Ascending aorta (tissue), 2 donors: Measurements from ENCODE around the gene PSMD8. TPM values are rescaled to one million over a fixed set of nuclear protein-coding genes. Genes with fewer than 3 reads are reported as not detected.
"Not testable (repeated sequence)": the region's sequence is repeated elsewhere in the genome, so short reads cannot be mapped to it uniquely, and the experiment has no call there.

Experiments used
- DNase-seq, 2 donors: peaks; one replicate each; pipeline ENCODE4 v3.0.0-alpha.2; 2019; ENCODE audit warnings: low spot score in 2 of 2
- H3K27ac ChIP-seq, 2 donors: fragments of 200-600 bp; sonication (generic); one replicate each; pipeline ENCODE4 v1.5.1; 2016 to 2017; ENCODE audit warnings: mild to moderate bottlenecking in 1 of 2
- H3K27me3 ChIP-seq: fragments of 200-600 bp; sonication (generic); one replicate; pipeline ENCODE4 v1.5.1; 2017
- H3K36me3 ChIP-seq, 2 donors: fragments of 200-600 bp; sonication (generic); one replicate each; pipeline ENCODE4 v1.5.1; 2016
- H3K4me1 ChIP-seq, 2 donors: fragments of 200-600 bp; sonication (generic); one replicate each; pipeline ENCODE4 v1.5.1; 2016 to 2017; ENCODE audit warnings: mild to moderate bottlenecking in 1 of 2
- H3K4me3 ChIP-seq, 2 donors: fragments of 200-600 bp; sonication (generic); one replicate each; pipeline ENCODE4 v1.5.1; 2016 to 2017; ENCODE audit warnings: mild to moderate bottlenecking in 1 of 2
- H3K9me3 ChIP-seq, 2 donors: fragments of 200-600 bp; sonication (generic); one replicate each; pipeline ENCODE4 v1.5.1; 2016
- intact Hi-C: fragments of 100-400 bp; cut with DNase I; formaldehyde crosslinking; loops from one replicate; pipeline ENCODE4 v1.15.1; 2023
- total RNA-seq: library from RNA; depleted of rRNA; stranded (reverse); fragments of >200 nt; gene quantifications from one replicate; pipeline ENCODE4 v1.1.0, GENCODE V29; 2016
- TF ChIP-seq, protein P1 (sequence below), 3 experiments: fragments of 200-600 bp in 2 of 3; fragments of 450-650 bp in 1 of 3; sonication (generic) in 2 of 3; IDR thresholded peaks; one replicate each; pipeline ENCODE4 v1.5.1; 2016 to 2019; ENCODE audit warnings: antibody characterized with exemption in 3 of 3, mild to moderate bottlenecking in 1 of 3, moderate library complexity in 1 of 3

The PSMD8 gene
- total RNA-seq, 1 donor from 2014 or later, result 235 TPM

DNA sequence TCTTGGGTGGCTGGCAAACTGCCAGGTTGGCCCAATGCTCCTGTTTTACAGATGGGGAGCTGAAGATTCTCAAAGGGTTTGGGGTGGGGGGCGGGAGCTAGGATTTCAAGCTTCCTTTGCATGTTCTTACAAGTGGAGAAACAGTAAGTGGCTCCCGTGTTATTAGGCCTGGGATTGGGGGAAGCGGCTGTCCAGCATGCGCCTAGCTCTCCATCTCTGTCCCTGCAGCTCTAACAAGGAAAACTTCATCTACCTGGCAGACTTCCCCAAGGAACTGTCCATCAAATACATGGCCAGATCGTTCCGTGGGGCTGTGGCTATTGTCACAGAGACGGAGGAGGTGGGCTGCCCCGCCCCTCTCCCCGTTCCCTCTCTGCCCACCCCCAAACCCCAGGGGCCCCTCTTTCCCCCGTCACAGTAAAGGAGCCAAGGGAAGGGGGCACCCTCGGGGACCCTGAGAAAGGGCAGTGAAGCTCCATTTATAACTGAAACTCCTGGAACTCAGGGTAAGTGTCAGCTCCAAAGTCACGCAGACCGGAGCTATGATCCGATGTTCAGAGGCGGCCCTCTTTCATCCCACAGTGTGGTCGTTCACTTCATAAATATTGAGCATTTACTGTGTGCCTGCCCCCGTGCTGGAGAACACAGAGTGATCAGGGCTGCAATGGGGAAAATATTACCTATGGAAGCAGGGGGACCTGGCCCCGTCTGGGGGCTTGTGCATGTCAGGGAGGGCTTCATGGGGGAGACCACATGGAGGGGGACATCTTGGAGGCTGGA is 14.9 kb upstream of the PSMD8 start:
- Histone ChIP-seq H3K4me1 (peaks cover 0 to 12% of the 10 kb centered on the region in 2 donors), H3K27ac (no peak overlapping the region), H3K27me3 (no peaks in the 10 kb centered on the region), H3K36me3 (no peaks in the 10 kb centered on the region), H3K9me3 (no peaks in the 10 kb centered on the region), H3K4me3 (no peak overlapping the region)
- DNase-seq, result no peak
- TF ChIP-seq, protein P1, sequence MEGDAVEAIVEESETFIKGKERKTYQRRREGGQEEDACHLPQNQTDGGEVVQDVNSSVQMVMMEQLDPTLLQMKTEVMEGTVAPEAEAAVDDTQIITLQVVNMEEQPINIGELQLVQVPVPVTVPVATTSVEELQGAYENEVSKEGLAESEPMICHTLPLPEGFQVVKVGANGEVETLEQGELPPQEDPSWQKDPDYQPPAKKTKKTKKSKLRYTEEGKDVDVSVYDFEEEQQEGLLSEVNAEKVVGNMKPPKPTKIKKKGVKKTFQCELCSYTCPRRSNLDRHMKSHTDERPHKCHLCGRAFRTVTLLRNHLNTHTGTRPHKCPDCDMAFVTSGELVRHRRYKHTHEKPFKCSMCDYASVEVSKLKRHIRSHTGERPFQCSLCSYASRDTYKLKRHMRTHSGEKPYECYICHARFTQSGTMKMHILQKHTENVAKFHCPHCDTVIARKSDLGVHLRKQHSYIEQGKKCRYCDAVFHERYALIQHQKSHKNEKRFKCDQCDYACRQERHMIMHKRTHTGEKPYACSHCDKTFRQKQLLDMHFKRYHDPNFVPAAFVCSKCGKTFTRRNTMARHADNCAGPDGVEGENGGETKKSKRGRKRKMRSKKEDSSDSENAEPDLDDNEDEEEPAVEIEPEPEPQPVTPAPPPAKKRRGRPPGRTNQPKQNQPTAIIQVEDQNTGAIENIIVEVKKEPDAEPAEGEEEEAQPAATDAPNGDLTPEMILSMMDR (IDR thresholded peaks at IDR 0.05), result no peak
- intact Hi-C loops, result no loop called here

DNA sequence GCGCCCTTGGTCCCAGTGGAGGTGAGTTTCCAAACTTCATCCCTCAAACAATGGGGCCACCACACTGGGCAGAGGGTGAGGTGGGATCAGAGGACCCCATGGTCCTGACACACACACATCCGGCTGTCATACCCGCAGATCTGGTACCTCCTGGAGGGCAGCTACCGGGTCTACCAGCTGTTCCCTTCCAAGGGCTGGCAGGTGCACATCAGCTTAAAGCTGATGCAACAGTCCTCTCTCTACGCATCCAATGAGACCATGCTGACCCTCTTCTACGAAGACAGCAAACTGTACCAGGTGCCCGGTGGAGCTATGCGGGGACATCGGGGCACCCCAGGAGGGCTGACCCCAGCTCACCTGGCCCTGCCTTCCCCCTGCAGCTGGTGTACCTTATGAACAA is 14.0 kb upstream of the PSMD8 start:
- H3K9me3 ChIP-seq, result no peaks in the 10 kb centered on the region
- no peak for DNase-seq
- intact Hi-C loops, result no loop called here
- no peaks in the 10 kb centered on the region for H3K36me3 ChIP-seq
- peaks cover 0 to 12% of the 10 kb centered on the region in 2 donors for H3K4me1 ChIP-seq
- no peak overlapping the region for H3K27ac ChIP-seq
- no peaks in the 10 kb centered on the region for H3K27me3 ChIP-seq
- TF ChIP-seq, protein P1 (IDR thresholded peaks at IDR 0.05), result no peak
- no peak overlapping the region for H3K4me3 ChIP-seq

- peaks cover 0 to 12% of the 10 kb centered on the region in 2 donors for H3K4me1 ChIP-seq
These were observed 13.3 kb upstream of the PSMD8 start for GRCh38 chr19:38360839-38361631.

GRCh38 chr19:38361633-38362075 is 12.7 kb upstream of the PSMD8 start:
- Histone ChIP-seq H3K9me3 (no peaks in the 10 kb centered on the region), H3K36me3 (no peaks in the 10 kb centered on the region), H3K27me3 (no peaks in the 10 kb centered on the region), H3K4me1 (peaks cover 0 to 12% of the 10 kb centered on the region in 2 donors), H3K4me3 (peak overlapping the region; percentile 49 to 77), H3K27ac (no peak overlapping the region)
- TF ChIP-seq, protein P1 (IDR thresholded peaks at IDR 0.05), result peak in 1 of 3 experiments; percentile 8
- intact Hi-C loops, result no loop called here
- peak in 1 of 2 donors; percentile 78 for DNase-seq

More at GRCh38 chr19:38360839-38361631, 13.3 kb upstream of the PSMD8 start:
- Histone ChIP-seq H3K27me3 (no peaks in the 10 kb centered on the region), H3K9me3 (no peaks in the 10 kb centered on the region), H3K27ac (no peak overlapping the region), H3K36me3 (no peaks in the 10 kb centered on the region), H3K4me3 (peak overlapping the region; percentile 49 to 77)
- TF ChIP-seq, protein P1 (IDR thresholded peaks at IDR 0.05), result no peak
- DNase-seq, result no peak
- intact Hi-C loops, result no loop called here

DNA sequence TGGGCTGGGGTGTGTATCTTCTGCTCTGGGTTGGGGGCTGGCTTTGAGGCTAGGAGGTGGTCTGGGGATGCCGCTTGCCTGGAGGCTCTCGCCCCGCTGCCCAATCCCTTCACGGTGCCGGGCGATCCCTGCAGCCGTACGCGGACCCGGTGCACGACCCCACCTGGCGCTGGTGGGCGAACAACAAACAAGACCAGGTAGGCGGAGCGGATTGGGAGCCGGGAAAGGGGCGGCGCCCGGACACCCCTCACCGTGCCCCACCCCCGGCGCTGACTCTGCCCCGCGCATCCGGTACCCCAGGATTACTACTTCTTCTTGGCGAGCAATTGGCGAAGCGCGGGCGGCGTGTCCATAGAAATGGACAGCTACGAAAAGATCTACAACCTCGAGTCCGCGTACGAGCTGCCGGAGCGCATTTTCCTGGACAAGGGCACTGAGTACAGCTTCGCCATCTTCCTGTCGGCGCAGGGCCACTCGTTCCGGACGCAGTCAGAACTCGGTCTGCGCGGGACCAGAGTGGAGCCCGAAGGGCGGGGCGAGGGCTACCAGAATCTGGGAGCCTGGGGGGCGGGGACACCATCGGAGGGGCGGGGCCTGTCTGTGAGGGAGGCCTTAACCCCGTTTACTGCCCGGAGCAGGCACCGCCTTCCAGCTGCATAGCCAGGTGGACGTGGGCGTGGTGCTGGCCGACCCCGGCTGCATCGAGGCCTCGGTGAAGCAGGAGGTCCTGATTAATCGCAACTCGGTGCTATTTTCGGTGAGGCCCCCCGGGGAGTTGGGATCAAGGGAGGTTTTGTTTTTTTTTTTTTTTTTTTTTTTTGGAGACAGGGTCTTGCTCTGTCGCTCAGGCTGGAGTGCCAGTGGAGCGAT is 12.1 kb upstream of the PSMD8 start:
- Histone ChIP-seq H3K27ac (peak overlapping the region in 1 of 2 donors; percentile 2), H3K9me3 (no peaks in the 10 kb centered on the region), H3K27me3 (no peaks in the 10 kb centered on the region), H3K4me3 (peak overlapping the region; percentile 49 to 77), H3K36me3 (no peaks in the 10 kb centered on the region), H3K4me1 (peaks cover 0 to 12% of the 10 kb centered on the region in 2 donors)
- TF ChIP-seq, protein P1 (IDR thresholded peaks at IDR 0.05), result no peak
- intact Hi-C loops, result no loop called here
- peak; percentile 39 to 86 for DNase-seq

GRCh38 chr19:38362946-38363688 is 11.3 kb upstream of the PSMD8 start:
- DNase-seq, intact Hi-C loops, H3K9me3 ChIP-seq, H3K36me3 ChIP-seq, H3K27ac ChIP-seq, H3K27me3 ChIP-seq: not testable (repeated sequence)
- Histone ChIP-seq H3K4me3 (peak overlapping the region in 1 of 2 donors; percentile 77), H3K4me1 (peaks cover 0 to 12% of the 10 kb centered on the region in 2 donors)
